Measurements from ENCODE around the gene MDM4.
"Not testable (repeated sequence)": the region's sequence is repeated elsewhere in the genome, so short reads cannot be mapped to it uniquely, and the experiment has no call there.

MDM4 gene

GRCh38 chr1:204517382-204517781, 1.2 kb downstream of the MDM4 start:
- not testable (repeated sequence) for DNase-seq (ENCODE audit: low read depth)

- DNase-seq (ENCODE audit: low read depth) = peak; percentile 71
Observed at GRCh38 chr1:204520834-204521709, 4.9 kb downstream of the MDM4 start.

DNA sequence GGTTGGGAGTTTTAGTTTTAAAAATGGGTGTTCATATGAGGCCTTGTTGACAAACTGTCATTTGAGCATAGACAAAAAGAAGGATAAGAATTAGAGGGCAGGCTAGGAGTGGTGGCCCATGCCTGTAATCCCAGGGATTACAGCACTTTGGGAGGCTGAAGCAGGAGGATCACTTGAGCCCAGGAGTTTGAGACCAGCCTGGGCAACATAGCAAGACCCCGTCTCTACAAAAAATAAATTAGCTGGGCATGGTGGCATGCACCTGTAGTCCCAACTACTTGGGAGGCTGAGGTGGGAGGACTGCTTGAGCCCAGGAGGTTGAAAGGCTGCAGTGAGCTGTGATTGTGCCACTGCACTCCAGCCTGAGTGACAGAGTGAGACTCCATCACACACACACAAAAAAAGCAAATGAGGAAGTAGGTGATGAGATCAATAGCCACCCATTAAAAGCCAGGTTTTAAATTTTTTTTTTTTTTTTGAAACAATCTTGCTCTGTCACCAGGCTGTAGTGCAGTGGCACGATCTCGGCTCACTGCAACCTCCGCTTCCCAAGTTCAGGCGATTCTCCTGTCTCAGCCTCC, 5.8 kb downstream of the MDM4 start:
- DNase-seq (ENCODE audit: low read depth) = not testable (repeated sequence)

- DNase-seq (ENCODE audit: low read depth) = no peak
Observed at GRCh38 chr1:204523605-204524215, 7.5 kb downstream of the MDM4 start.

DNA sequence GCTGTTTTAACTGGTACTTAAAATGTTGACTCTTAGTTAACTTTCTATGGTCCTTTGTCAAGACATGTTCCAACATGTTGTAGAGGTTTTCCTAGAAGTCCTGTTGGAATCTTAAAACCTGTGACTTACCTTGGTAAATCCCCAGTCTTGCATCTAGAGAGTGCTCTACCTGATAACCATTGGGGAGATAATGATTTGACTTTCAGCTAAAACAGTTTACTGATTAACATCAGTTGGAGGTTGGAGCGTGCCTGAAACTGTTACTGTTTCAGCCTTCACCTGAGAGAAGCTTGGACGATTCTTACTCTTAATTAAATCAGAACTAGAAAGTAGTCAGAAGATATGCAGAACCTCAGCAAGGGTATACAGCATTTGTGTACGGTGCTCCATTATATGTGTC, 8.8 kb downstream of the MDM4 start:
- DNase-seq (ENCODE audit: low read depth) = no peak

DNA sequence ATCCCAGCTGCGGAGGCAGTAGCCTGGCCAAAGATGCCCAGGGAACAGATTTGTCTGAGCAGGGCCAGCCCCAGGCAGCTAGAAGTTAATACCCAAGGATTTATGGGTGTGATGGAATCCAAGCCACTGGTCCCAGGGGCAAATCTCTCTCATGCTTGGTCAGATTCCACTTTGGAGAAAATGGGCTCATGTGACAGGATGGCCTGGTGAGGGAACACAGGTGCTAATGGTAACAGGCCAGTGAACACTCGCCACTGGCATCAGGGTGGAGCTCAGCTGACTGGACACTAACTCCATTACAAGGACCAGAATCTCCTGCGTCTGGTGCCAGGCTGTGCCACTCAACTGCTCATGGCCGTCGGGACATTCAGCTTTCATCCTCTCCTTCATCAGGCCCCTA, 12.0 kb downstream of the MDM4 start:
- DNase-seq (ENCODE audit: low read depth) = no peak

DNA sequence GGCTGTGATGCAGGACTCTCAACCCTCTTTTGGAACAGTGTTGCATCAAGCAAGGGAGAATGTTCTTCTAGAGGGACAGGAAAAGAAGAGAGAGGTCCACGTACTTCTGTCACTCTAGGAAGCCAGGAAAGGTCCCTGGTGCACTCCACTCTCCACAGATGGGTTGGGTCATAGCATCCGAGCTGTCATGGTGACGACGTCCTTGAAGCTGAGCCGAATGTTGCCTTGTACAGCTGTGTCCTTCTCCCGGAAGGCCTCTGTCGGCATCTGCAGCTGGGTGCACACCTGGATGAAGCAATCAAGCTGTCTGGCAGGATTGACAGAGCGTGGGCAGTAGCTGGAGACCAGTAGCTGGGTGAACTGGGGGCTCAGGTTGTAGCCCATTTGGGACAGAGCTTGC, 12.5 kb downstream of the MDM4 start:
- DNase-seq (ENCODE audit: low read depth) = no peak

DNA sequence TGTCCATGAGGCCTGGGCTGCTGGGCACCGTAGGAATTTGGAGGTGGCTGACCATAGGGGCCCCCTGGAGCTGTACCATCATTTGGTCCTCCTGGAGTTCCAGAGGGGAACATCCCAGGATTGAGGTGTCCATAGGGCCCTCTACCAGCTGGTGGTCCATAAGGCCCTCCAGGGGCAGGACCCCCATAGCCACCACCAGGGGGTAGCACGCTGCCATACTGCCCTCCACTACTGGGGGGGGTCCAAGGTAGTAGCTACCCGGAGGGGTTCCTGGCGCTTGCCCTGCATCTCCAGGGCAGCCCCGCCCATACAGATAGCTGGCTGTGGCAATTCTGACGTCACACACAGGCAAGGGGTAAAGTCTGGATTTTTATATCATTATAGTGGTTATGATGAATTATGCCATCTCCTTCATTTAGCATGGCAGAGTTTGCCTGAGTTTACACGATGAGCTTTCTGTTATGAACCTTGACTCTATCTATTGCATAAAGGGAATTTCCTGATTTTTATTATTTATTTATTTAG, 13.2 kb downstream of the MDM4 start:
- DNase-seq (ENCODE audit: low read depth) = no peak

- DNase-seq (ENCODE audit: low read depth) = no peak
Observed at GRCh38 chr1:204530932-204531331, 14.7 kb downstream of the MDM4 start.

DNA sequence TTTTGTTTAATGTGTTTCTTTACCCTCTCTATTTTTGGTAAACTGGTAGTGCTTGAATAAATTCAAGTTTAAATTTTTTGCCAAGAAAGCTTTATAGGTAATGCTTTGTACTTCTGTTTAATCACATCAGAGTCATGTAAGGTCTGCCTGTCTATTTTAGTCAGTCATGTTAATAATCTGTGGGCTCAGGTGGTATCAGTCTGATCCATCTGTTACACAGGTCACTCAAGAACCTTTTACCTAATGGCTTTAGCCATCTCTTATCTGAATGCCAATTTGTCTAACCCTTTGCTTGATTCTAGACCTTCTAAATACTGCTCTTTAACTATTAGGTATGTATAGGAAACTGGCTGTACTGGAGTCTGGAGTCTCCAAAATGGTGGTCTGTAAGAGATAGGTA, 16.6 kb downstream of the MDM4 start:
- no peak for DNase-seq (ENCODE audit: low read depth)

- no peak for DNase-seq (ENCODE audit: low read depth)
Observed at GRCh38 chr1:204541626-204542025, 25.4 kb downstream of the MDM4 start.

DNA sequence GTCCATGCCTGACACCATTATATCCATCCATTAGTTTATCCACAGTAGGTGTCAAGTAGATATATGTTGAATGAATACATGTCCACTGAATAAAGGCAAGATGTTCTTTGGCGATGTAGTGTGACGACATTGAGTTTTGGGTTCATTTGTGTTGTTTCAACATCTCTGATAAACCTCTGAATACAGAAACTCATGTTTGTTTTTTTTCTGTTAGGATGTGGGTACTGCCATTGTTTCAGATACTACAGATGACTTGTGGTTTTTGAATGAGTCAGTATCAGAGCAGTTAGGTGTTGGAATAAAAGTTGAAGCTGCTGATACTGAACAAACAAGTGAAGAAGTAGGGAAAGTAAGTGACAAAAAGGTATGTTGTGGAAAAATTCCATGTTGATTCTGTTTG, 28.1 kb downstream of the MDM4 start:
- DNase-seq (ENCODE audit: low read depth) = no peak

GRCh38 chr1:204545202-204545601, 29.0 kb downstream of the MDM4 start:
- DNase-seq (ENCODE audit: low read depth) = no peak

- DNase-seq (ENCODE audit: low read depth) = no peak
Observed at GRCh38 chr1:204545881-204546280, 29.7 kb downstream of the MDM4 start.

- no peak for DNase-seq (ENCODE audit: low read depth)
Observed at GRCh38 chr1:204548265-204548664, 32.1 kb downstream of the MDM4 start.

GRCh38 chr1:204549313-204549712, 33.1 kb downstream of the MDM4 start:
- no peak for DNase-seq (ENCODE audit: low read depth)

DNA sequence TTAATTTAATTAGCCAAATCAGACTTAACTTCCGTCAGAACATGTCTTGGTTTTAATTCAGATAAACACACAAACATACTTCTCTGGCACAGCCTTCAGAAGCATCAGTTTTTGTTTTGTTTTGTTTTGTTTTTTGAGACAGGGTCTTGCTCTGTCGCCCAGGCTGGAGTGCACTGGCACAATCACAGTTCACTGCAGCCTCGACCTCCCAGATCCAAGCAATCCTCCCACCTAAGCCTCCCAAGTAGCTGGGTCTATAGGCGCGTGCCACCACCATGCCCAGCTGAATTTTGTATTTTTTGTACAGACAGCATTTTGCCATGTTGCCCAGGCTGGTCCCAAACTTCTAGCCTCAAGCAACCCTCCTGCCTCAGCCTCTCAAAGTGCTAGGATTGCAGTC, 34.7 kb downstream of the MDM4 start:
- DNase-seq (ENCODE audit: low read depth) = no peak

- no peak for DNase-seq (ENCODE audit: low read depth)
Observed at GRCh38 chr1:204556458-204557052, 40.3 kb downstream of the MDM4 start.

DNA sequence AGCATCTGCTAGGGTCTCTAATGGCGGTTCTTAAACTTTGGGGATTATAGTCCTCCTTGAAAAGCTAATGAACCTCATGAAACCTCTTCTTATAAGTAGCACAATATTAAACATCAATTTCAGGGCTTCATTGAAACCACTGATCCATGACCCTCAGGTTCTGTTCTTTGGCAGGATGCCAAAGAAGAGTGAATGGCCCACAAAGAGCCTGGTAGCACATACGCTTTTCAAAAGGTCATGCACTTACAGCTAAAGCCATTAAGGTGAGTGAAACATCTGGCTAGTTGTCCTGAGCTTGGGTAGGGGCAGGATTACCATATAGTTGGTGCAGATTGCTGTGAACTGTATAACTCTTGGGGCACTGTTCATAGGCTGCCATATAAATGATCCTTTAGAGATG, 42.3 kb downstream of the MDM4 start:
- no peak for DNase-seq (ENCODE audit: low read depth)

- DNase-seq (ENCODE audit: low read depth) = not testable (repeated sequence)
Observed at GRCh38 chr1:204560002-204560401, 43.8 kb downstream of the MDM4 start.

DNA sequence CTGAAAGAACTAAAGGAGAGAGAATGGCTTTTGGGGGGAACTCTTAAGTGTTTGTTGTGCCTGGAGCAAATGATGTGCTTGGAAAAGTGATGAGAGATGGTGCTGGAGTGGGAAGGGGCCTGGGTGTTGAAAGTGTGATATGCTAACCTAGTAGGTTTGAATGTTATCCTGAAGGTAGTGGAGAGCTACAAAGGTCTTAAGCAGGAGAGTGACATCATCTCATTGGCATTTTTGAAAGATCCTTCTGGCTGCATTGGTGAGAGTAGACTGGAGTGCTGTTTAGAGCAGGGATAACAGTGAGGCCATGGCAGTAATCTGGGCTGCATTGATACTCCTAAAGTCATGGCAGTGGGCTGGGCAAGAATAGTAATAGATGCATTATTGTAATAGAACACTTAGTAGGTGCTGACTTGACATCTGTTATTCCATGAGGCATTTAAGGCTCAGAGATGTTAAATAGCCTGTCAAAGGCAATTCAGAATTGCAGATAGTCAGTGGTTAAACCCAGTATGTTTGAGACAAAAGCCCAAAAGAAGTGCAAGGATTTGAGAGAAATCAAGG, 44.5 kb downstream of the MDM4 start:
- no peak for DNase-seq (ENCODE audit: low read depth)

Data from T-helper 22 cell (primary cell).